ENCODE measurements around the gene SGK1.
"Not testable (repeated sequence)": the region's sequence is repeated elsewhere in the genome, so short reads cannot be mapped to it uniquely, and the experiment has no call there.

Gene SGK1

DNA sequence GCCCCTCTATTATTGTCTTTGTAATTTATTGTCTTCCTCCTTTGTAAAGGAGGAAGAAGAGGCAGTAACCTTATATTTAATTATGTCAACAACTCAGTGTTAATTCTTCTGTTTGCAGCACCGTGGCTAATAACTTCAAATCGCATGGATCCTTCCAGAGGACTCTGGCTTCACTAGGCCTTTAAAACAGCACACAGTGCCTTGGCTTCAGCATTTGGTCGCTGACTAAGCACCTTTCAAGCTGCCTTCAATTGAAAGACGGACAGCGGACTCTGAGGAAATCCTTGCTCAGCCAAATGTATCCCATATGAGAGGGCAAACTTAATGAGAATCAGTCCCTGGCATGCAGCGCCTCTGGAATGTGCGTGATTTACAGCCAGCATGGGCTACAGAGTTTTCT is 64.2 kb downstream of the SGK1 start:
- no peak for DNase-seq (ENCODE audit: low read depth, low spot score)

- DNase-seq (ENCODE audit: low read depth, low spot score): no peak
Measured at GRCh38 chr6:134251320-134251719, 66.6 kb downstream of the SGK1 start.

- no peak for DNase-seq (ENCODE audit: low read depth, low spot score)
Measured at GRCh38 chr6:134250776-134251175, 67.1 kb downstream of the SGK1 start.

DNA sequence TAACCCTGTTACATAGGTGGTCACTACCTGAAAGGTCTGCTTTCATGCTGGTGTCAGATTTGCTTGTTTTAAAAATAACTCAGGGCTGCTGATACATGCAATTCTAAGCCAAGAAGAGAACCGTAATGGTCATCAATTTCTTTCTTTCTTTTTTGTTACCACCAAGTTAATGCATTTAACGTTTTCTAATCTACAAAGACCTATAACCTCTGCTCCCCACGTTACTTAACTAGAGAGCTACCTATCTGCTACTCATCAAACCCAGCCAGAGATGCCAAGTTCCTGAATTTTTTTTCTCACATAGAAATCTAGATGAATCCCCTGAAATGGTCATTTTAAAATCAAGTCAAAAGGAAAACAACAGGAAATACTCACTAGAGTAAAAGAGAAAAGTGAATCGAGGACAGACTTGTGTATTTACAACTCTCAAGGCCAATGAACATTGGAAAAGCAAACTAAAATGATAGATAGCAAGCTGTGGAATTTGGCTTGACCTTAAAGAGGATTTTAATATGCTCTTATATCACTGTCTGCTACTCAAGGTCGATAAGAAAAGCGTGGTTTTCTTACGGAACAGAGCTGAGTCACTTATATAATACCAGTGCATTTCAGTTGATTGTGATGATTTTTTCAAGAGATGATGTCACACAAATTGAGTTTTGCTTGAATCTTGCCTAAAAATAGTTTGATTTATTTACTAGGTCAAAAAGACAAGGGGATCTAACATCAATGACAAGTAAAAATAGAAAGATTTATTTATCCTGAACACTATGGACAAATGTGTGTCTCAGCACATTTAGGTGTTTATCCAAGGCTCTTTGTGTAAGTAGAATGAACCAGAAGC is 67.9 kb downstream of the SGK1 start:
- DNase-seq (ENCODE audit: low read depth, low spot score): no peak

- no peak for DNase-seq (ENCODE audit: low read depth, low spot score)
Measured at GRCh38 chr6:134249239-134249758, 68.6 kb downstream of the SGK1 start.

DNA sequence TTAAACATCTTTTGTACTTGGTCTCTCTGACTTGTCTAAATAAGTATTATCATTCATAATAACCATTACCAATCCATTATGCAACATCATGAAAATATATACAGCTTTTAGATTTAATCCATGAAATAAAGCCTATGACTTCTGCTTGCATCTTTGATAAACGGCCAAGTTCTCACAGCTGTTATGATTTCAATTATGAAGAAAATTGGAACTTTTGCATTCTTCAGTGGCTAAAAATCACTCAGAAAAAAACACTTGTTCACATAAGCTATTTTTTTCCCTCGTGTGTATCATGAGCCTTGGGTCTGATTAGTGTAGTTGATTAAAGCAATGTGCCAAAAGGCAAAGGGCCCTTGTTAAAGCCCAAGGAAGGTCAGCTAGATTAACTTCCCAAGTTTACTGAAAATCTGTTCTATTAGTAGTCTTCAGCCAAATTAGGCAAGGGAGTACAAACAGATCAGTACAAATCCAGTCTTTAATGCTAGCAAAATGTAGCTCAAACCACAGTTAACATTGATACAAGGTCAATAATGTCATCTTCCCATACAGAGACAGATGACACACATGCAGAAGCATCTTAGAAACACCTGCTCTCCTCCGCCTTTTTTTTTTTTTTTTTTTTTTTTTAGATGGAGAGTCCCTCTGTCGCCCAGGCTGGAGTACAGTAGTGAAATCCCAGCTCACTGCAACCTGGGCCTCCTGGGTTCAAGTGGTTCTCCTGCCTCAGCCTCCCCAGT is 69.9 kb downstream of the SGK1 start:
- no peak for DNase-seq (ENCODE audit: low read depth, low spot score)

GRCh38 chr6:134247231-134247833 is 70.6 kb downstream of the SGK1 start:
- DNase-seq (ENCODE audit: low read depth, low spot score): peak; percentile 44

GRCh38 chr6:134245706-134246105 is 72.2 kb downstream of the SGK1 start:
- no peak for DNase-seq (ENCODE audit: low read depth, low spot score)

DNA sequence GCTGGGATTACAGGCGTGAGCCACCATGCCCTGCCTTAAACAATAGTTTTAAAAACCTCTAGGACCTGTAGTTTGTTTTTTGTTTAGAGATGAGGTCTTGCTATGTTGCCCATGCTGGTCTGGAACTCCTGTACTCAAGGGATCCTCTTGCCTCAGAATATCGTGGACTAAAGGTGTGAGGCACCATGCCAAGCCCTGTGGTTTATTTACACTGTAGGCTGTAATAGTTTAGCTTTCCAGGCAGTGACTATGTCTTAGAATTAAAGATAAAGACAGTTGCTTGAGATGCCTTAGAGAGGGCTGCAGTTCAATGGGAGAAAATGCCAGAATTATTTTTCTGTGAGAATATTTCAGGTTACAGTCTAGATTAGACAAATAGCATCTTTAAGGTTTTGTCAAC is 72.9 kb downstream of the SGK1 start:
- no peak for DNase-seq (ENCODE audit: low read depth, low spot score)

DNA sequence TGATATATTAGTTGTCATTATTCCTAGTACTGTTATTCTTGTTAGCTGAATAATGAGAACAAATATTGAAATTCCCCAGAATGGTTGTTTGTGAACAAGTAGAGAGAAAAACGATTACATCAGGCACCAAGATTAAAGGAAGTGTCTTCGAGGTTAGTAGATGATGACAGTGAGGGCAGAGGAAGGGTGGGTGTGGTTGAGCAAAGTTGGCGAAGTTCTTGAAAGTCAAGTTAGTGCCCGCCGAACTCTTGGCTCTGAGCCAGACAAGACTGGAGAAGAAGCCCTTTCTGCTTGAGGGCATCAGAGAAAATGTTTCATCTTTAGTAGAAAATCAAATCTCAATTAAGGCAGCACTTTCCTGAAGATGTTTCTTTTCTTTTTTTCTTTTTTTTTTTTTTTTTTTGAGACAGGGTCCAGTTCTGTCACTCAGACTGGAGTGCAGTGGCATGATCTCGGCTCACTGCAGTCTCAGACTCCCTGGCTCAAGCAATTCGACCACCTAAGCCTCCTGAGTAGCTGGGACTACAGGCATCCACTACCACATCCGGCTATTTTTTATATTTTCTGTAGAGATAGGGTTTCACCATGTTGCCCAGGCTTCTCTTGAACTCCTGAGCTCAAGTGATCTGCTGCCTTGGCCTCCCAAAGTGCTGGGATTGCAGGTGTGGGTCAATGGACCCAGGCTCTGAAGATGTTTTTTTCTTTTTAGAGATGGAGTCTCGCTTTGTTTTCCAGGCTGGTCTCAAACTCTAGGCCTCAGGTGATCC is 77.1 kb downstream of the SGK1 start:
- DNase-seq (ENCODE audit: low read depth, low spot score): peak; percentile 56

DNA sequence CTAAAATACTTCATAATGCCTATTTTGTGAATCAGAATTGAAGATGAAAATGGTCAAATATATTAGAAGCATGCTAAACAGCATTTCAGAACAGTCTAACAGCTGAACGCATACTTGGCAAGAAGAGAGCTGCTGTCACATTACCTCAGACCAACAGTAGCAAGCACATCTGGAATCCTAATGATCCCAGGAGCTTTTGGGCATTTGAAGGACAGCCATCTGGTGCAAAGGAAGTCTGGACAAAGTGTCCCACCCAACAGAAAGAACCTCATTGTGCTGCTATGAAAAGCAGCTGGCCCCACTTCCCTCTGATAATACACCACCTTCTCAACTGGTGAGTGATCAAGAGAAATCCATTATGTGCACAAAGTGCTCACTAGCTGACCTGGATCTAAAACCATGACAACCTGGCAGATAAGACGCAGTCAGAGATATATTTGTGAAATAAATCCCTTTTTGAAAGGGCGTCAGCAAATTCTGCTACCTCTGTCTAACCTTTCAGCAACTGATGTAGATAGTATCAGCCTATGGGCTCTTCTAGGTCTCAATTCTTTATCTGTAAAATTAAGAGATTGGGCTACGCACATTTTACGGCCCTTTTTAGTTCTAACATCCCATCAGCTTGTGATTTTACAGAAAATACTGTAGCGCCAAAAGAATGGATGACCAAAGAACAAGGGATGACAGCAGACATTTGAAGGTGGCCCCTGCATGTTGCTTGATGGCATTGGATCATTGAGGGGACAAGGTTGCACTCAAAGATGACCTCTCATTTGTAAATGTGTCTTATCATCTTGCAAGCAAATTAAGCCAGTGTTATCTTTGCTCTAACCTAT is 78.7 kb downstream of the SGK1 start:
- DNase-seq (ENCODE audit: low read depth, low spot score): no peak

DNA sequence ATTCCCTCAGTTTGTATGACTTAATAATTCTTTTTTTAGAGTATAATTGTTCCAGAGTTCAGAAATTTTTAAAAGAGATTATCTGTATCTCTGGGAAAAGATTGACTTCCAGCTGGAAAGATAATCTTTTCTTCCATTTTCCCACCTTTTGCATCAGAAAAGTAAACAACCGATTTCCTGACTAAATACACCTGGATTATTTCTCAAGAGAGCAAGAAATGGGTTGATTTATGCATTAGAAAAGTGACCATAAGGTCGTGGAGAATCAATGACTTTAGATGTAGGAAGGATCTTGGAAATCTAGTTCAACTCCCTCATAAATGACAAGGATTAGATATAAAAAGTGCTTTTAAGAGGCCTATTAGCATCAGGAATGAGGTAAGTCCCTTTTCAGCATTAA is 79.9 kb downstream of the SGK1 start:
- no peak for DNase-seq (ENCODE audit: low read depth, low spot score)

GRCh38 chr6:134235937-134236751 is 81.8 kb downstream of the SGK1 start:
- DNase-seq (ENCODE audit: low read depth, low spot score): no peak

- not testable (repeated sequence) for DNase-seq (ENCODE audit: low read depth, low spot score)
Measured at GRCh38 chr6:134235334-134235733, 82.6 kb downstream of the SGK1 start.

- no peak for DNase-seq (ENCODE audit: low read depth, low spot score)
Measured at GRCh38 chr6:134233180-134233955, 84.5 kb downstream of the SGK1 start.

- DNase-seq (ENCODE audit: low read depth, low spot score): no peak
Measured at GRCh38 chr6:134230940-134231339, 87.0 kb downstream of the SGK1 start.

DNA sequence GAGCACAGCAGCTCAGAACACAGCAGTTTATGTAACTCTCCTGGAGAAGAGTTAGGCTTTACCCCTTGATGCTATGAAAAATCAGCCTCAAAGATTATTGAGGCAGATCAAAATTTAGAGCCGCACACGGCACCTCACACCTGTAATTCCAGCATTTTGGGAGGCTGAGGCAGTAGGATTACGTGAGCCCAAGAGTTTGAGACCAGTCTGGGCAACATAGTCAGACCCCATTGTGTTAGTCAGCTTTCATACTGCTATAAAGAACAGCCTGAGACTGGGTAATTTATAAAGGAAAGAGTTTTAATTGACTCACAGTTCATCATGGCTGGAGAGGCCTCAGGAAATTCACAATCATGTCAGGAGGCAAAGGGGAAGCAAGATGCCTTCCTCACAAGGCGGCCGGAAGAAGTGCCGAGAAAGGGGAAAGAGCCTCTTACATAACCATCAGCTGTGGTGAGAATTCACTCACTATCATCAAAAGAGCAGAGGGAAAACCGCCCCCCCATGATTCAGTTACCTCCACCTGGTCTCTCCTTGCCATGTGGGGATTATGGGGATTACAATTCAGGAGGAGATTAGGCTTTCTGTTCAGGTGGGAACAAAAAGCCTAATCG is 87.7 kb downstream of the SGK1 start:
- DNase-seq (ENCODE audit: low read depth, low spot score): no peak

GRCh38 chr6:134229520-134229919 is 88.4 kb downstream of the SGK1 start:
- no peak for DNase-seq (ENCODE audit: low read depth, low spot score)
